PC-3 (cell line): ENCODE measurements around the gene EGF.

Source experiments
- EZH2 ChIP-seq: fragments of 300-600 bp; sonication (generic); IDR thresholded peaks from one replicate; pipeline ENCODE4 v1.6.1; 2017; ENCODE audit warnings: antibody characterized with exemption, mild to moderate bottlenecking, low read length; ENCODE audit not compliant: unreplicated experiment
- TF ChIP-seq, protein P1 (sequence below): fragments of 300-600 bp; sonication (generic); conservative IDR thresholded peaks from 2 replicates; pipeline ENCODE4 v1.5.1; 2017; ENCODE audit warnings: antibody characterized with exemption, low read depth, mild to moderate bottlenecking, low read length

DNA sequence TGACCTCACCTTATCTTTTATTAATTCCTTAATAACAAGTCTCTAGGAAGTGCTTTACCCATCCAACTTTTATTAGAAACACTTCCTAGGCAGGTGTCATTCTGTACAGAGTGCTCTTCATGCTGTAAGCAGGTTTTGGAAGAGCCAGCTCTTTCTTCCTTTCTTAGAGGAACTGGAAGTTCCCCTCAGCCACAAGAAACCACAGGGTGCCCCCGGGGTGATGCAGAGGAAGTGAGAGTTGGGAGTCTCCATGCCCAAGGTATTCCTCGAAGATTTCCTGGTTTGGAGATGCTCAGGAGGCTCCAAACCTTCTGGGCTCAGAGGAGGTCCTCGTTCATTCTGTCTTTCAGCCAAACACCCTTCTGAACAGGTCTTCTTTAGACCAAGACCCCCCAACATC is 83.8 kb downstream of the EGF start:
- TF ChIP-seq, protein P1, sequence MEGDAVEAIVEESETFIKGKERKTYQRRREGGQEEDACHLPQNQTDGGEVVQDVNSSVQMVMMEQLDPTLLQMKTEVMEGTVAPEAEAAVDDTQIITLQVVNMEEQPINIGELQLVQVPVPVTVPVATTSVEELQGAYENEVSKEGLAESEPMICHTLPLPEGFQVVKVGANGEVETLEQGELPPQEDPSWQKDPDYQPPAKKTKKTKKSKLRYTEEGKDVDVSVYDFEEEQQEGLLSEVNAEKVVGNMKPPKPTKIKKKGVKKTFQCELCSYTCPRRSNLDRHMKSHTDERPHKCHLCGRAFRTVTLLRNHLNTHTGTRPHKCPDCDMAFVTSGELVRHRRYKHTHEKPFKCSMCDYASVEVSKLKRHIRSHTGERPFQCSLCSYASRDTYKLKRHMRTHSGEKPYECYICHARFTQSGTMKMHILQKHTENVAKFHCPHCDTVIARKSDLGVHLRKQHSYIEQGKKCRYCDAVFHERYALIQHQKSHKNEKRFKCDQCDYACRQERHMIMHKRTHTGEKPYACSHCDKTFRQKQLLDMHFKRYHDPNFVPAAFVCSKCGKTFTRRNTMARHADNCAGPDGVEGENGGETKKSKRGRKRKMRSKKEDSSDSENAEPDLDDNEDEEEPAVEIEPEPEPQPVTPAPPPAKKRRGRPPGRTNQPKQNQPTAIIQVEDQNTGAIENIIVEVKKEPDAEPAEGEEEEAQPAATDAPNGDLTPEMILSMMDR: no peak
- no peak for TF ChIP-seq EZH2
